HEK293 (cell line): ENCODE measurements around the gene CACNA1E.

Source experiments
- CTCF ChIA-PET: fragments of 350-600 bp; formaldehyde crosslinking; extraction: SDS; loops from one replicate; lab custom pipeline; 2021; ENCODE audit warnings: antibody characterized with exemption; lab: Yijun Ruan, JAX
- POLR2A ChIA-PET: fragments of 300-600 bp; formaldehyde crosslinking; extraction: SDS; loops from one replicate; lab custom pipeline; 2020; ENCODE audit warnings: antibody characterized with exemption, inconsistent platforms; lab: Yijun Ruan, JAX
- H3K27ac ChIP-seq: fragments of 200-500 bp; sonication (Bioruptor generic); 2 replicates; pipeline ENCODE4 v1.5.1; 2014; ENCODE audit warnings: low read depth, low read length, control low read depth, inconsistent platforms; ENCODE audit errors: extremely low read depth
- H3K36me3 ChIP-seq, 2 experiments: fragments of 200-500 bp in 1 of 2; sonication (Bioruptor generic) in 1 of 2; 1 replicate in 1 of 2; 2 replicates in 1 of 2; pipeline ENCODE4 v1.5.1; 2014 to 2017; ENCODE audit warnings: inconsistent platforms in 2 of 2, low read length in 2 of 2; ENCODE audit not compliant: control insufficient read depth in 2 of 2, insufficient read depth in 1 of 2
- H3K4me1 ChIP-seq: fragments of 200-500 bp; sonication (Bioruptor generic); 2 replicates; pipeline ENCODE4 v1.5.1; 2014; ENCODE audit warnings: mild to moderate bottlenecking, low read length, inconsistent platforms; ENCODE audit not compliant: control insufficient read depth, insufficient read depth
- H3K4me3 ChIP-seq: 2 replicates; pipeline ENCODE4 v1.5.1; 2011; ENCODE audit warnings: low read depth, mild to moderate bottlenecking, control low read depth, low read length, moderate library complexity
- H3K9me3 ChIP-seq: fragments of 200-500 bp; sonication (Bioruptor generic); 2 replicates; pipeline ENCODE4 v1.5.1; 2014; ENCODE audit warnings: low read depth, low read length, inconsistent platforms; ENCODE audit not compliant: control insufficient read depth, insufficient read depth
- EGR2 ChIP-seq: fragments of 450-650 bp; formaldehyde crosslinking; IDR thresholded peaks from 2 replicates; pipeline ENCODE4 v1.5.1; 2016; ENCODE audit warnings: low read depth, missing biosample characterization, missing genetic modification characterization
- KLF16 ChIP-seq: fragments of 450-650 bp; formaldehyde crosslinking; IDR thresholded peaks from 2 replicates; pipeline ENCODE4 v1.5.1; 2017; ENCODE audit warnings: missing biosample characterization, missing genetic modification characterization
- KLF7 ChIP-seq: fragments of 450-650 bp; formaldehyde crosslinking; IDR thresholded peaks from 2 replicates; pipeline ENCODE4 v1.5.1; 2016; ENCODE audit warnings: missing biosample characterization, missing genetic modification characterization, borderline replicate concordance
- YY2 ChIP-seq: fragments of 450-650 bp; formaldehyde crosslinking; IDR thresholded peaks from 2 replicates; pipeline ENCODE4 v1.5.1; 2016; ENCODE audit warnings: missing biosample characterization, missing genetic modification characterization
- ZBTB20 ChIP-seq: fragments of 450-650 bp; formaldehyde crosslinking; IDR thresholded peaks from 2 replicates; pipeline ENCODE4 v1.5.1; 2016; ENCODE audit warnings: missing biosample characterization, missing genetic modification characterization
- ZFP3 ChIP-seq: fragments of 450-650 bp; formaldehyde crosslinking; IDR thresholded peaks from 2 replicates; pipeline ENCODE4 v1.5.1; 2016; ENCODE audit warnings: low read depth, missing biosample characterization, missing genetic modification characterization
- ZNF114 ChIP-seq: fragments of 450-650 bp; formaldehyde crosslinking; IDR thresholded peaks from 2 replicates; pipeline ENCODE4 v1.5.0; 2017; ENCODE audit warnings: missing biosample characterization, missing genetic modification characterization
- ZNF2 ChIP-seq: fragments of 450-650 bp; formaldehyde crosslinking; IDR thresholded peaks from 2 replicates; pipeline ENCODE4 v1.5.1; 2016; ENCODE audit warnings: missing biosample characterization, missing genetic modification characterization
- ZNF426 ChIP-seq: fragments of 450-650 bp; formaldehyde crosslinking; IDR thresholded peaks from 2 replicates; pipeline ENCODE4 v1.5.1; 2017; ENCODE audit warnings: missing biosample characterization, missing genetic modification characterization, mild to moderate bottlenecking, inconsistent platforms, moderate library complexity
- ZNF433 ChIP-seq: fragments of 450-650 bp; formaldehyde crosslinking; IDR thresholded peaks from 2 replicates; pipeline ENCODE4 v1.5.1; 2016; ENCODE audit warnings: missing biosample characterization, missing genetic modification characterization, low read depth
- ZNF488 ChIP-seq: fragments of 450-650 bp; formaldehyde crosslinking; IDR thresholded peaks from 2 replicates; pipeline ENCODE4 v1.5.1; 2016; ENCODE audit warnings: missing biosample characterization, missing genetic modification characterization
- ZNF596 ChIP-seq: fragments of 450-650 bp; IDR thresholded peaks from 2 replicates; pipeline ENCODE4 v1.5.0; 2018; ENCODE audit warnings: missing biosample characterization, mild to moderate bottlenecking, missing genetic modification characterization, moderate library complexity
- ZNF623 ChIP-seq: fragments of 450-650 bp; formaldehyde crosslinking; IDR thresholded peaks from 2 replicates; pipeline ENCODE4 v1.5.1; 2016; ENCODE audit warnings: missing biosample characterization, missing genetic modification characterization
- ZNF626 ChIP-seq: fragments of 450-650 bp; sonication (Bioruptor Pico); formaldehyde crosslinking; IDR thresholded peaks from 2 replicates; pipeline ENCODE4 v1.5.1; 2018; ENCODE audit warnings: missing biosample characterization, missing genetic modification characterization, inconsistent platforms
- ZNF76 ChIP-seq: fragments of 450-650 bp; formaldehyde crosslinking; IDR thresholded peaks from 2 replicates; pipeline ENCODE4; 2016; ENCODE audit warnings: low read depth, missing biosample characterization, missing genetic modification characterization, borderline replicate concordance
- ZNF776 ChIP-seq: fragments of 450-650 bp; formaldehyde crosslinking; IDR thresholded peaks from 2 replicates; pipeline ENCODE4 v1.5.0; 2017; ENCODE audit warnings: missing biosample characterization, missing genetic modification characterization, borderline replicate concordance
- ZSCAN30 ChIP-seq: fragments of 450-650 bp; IDR thresholded peaks from 2 replicates; pipeline ENCODE4 v1.5.1; 2018; ENCODE audit warnings: missing biosample characterization, mild to moderate bottlenecking, missing genetic modification characterization, moderate library complexity
- TF ChIP-seq, protein P1 (sequence below): fragments of 450-650 bp; formaldehyde crosslinking; IDR thresholded peaks from 2 replicates; pipeline ENCODE4 v1.5.1; 2017; ENCODE audit warnings: missing biosample characterization, mild to moderate bottlenecking, missing genetic modification characterization, moderate library complexity
- TF ChIP-seq, protein P2 (sequence below): fragments of 450-650 bp; formaldehyde crosslinking; IDR thresholded peaks from 2 replicates; pipeline ENCODE4 v1.5.1; 2016; ENCODE audit warnings: missing biosample characterization, missing genetic modification characterization
- TF ChIP-seq, protein P3 (sequence below): sonication (generic); formaldehyde crosslinking; IDR thresholded peaks from 2 replicates; pipeline ENCODE4 v1.8.1; 2022; ENCODE audit warnings: mild to moderate bottlenecking, moderate library complexity, missing genetic modification reagents

CACNA1E gene

GRCh38 chr1:181545395-181545794 lies 62.1 kb downstream of the CACNA1E start:
- Histone ChIP-seq H3K4me1 (no peaks in the 10 kb centered on the region), H3K36me3 (no peaks in the 10 kb centered on the region), H3K27ac (no peak overlapping the region), H3K9me3 (no peaks in the 10 kb centered on the region), H3K4me3 (no peak overlapping the region)
- CTCF ChIA-PET, result no interaction called here
- no peak for TF ChIP-seq ZNF2 (tag by site-specific recombination)
- TF ChIP-seq ZNF426 (tag by site-specific recombination), result no peak
- no peak for TF ChIP-seq KLF16 (tag by site-specific recombination)
- TF ChIP-seq ZNF488 (tag by site-specific recombination), result no peak
- no peak for TF ChIP-seq YY2 (tag by site-specific recombination)
- no peak for TF ChIP-seq ZFP3
- no peak for TF ChIP-seq ZNF626
- TF ChIP-seq ZNF114 (tag by site-specific recombination), result no peak
- no peak for TF ChIP-seq ZNF623 (tag by site-specific recombination)
- TF ChIP-seq KLF7 (tag by site-specific recombination), result no peak
- no peak for TF ChIP-seq ZNF76 (tag by site-specific recombination)
- POLR2A ChIA-PET, result no interaction called here

DNA sequence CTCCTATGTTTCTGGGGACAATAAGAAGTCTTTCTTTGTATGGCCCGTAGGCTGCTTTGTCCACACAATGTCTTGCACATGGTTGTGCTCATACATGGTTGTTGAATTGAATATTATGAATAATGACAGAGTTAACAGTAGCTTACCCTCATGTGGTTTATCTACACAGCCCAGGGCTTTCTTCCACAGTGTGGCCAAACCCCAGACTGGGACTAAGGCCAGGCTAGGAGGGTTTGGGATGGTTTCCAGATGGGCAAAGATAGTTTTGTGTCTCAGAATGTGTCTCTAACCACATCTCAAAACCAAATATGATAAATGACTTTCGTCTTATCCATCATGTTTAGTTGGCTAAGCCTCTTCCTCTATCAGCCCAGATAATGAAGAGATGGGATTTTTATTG lies 65.2 kb downstream of the CACNA1E start:
- no peaks in the 10 kb centered on the region for H3K9me3 ChIP-seq
- H3K4me3 ChIP-seq, result no peak overlapping the region
- TF ChIP-seq ZNF596, result no peak
- TF ChIP-seq ZSCAN30 (tag by site-specific recombination), result no peak
- TF ChIP-seq, all 188 proteins: peak for 0
- CTCF ChIA-PET, result no interaction called here
- H3K36me3 ChIP-seq, result no peaks in the 10 kb centered on the region
- no peak overlapping the region for H3K27ac ChIP-seq
- POLR2A ChIA-PET, result no interaction called here
- H3K4me1 ChIP-seq, result no peaks in the 10 kb centered on the region

DNA sequence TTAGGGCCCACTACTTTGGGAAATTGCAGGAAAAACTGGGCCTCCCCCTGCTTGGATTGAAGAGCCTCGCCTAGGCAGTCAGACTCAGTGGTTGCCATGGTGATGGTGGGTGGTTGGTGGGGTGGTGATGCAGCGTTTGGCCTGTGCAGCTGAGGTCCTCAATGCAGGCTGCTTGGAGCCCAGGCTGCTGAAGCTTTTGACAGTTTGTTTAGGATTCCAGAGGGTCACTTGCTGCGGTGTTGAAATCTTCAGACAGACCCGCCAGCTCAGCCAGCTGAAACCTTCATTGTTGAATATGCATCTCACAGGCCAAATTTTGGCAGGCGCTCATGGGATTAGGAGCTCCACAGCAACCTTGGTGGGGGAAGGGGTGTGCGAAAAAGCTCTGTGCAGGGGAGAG lies 67.9 kb downstream of the CACNA1E start:
- Histone ChIP-seq H3K36me3 (no peaks in the 10 kb centered on the region), H3K4me1 (no peaks in the 10 kb centered on the region), H3K4me3 (no peak overlapping the region), H3K9me3 (no peaks in the 10 kb centered on the region), H3K27ac (no peak overlapping the region)
- TF ChIP-seq, protein P1, sequence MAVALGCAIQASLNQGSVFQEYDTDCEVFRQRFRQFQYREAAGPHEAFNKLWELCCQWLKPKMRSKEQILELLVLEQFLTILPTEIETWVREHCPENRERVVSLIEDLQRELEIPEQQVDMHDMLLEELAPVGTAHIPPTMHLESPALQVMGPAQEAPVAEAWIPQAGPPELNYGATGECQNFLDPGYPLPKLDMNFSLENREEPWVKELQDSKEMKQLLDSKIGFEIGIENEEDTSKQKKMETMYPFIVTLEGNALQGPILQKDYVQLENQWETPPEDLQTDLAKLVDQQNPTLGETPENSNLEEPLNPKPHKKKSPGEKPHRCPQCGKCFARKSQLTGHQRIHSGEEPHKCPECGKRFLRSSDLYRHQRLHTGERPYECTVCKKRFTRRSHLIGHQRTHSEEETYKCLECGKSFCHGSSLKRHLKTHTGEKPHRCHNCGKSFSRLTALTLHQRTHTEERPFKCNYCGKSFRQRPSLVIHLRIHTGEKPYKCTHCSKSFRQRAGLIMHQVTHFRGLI (tag by site-specific recombination), result no peak
- TF ChIP-seq ZNF2 (tag by site-specific recombination), result no peak
- no peak for TF ChIP-seq EGR2 (tag by site-specific recombination)
- TF ChIP-seq, protein P2, sequence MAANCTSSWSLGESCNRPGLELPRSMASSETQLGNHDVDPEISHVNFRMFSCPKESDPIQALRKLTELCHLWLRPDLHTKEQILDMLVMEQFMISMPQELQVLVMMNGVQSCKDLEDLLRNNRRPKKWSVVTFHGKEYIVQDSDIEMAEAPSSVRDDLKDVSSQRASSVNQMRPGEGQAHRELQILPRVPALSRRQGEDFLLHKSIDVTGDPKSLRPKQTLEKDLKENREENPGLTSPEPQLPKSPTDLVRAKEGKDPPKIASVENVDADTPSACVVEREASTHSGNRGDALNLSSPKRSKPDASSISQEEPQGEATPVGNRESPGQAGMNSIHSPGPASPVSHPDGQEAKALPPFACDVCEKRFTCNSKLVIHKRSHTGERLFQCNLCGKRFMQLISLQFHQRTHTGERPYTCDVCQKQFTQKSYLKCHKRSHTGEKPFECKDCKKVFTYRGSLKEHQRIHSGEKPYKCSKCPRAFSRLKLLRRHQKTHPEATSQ, result no peak
- TF ChIP-seq, protein P3, sequence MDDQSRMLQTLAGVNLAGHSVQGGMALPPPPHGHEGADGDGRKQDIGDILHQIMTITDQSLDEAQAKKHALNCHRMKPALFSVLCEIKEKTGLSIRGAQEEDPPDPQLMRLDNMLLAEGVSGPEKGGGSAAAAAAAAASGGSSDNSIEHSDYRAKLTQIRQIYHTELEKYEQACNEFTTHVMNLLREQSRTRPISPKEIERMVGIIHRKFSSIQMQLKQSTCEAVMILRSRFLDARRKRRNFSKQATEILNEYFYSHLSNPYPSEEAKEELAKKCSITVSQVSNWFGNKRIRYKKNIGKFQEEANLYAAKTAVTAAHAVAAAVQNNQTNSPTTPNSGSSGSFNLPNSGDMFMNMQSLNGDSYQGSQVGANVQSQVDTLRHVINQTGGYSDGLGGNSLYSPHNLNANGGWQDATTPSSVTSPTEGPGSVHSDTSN (CRISPR knock-in tag), result no peak
- TF ChIP-seq ZNF776, result no peak
- TF ChIP-seq ZBTB20 (tag by site-specific recombination), result no peak
- TF ChIP-seq ZNF433 (tag by site-specific recombination), result no peak
- POLR2A ChIA-PET, result no interaction called here
- CTCF ChIA-PET, result no interaction called here
